ENCODE measurements around the gene TBCCD1. TPM values are rescaled to one million over a fixed set of nuclear protein-coding genes. Genes with fewer than 3 reads are reported as not detected.

TBCCD1 gene
- total RNA-seq, 2 donors from 2014 or later, result 13.6 to 16.2 TPM

DNA sequence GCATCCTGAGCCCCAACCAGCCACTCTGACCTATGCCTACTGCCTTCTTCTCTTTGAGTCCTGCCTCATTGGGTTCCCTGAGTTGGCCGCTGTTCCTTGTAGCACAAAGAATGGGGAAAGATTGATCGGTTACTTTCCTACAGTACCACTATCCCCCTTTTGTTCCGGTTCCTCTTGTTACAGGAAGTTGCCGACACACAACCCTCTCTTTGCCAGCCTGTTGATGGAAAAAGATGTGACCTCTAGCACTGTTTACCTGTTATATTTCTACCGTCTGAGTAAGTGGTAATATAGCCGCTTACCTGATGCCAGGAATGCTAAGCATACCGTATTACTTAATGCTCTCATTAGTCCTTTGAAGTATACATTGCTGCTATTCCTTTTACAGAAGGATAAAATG, 36.0 kb upstream of the TBCCD1 start:
- Mint-ChIP-seq H3K27ac (no peak overlapping the region), H3K4me1 (ENCODE audit: low read depth) (no peaks in the 10 kb centered on the region), H3K36me3 (ENCODE audit: insufficient read depth in 2 of 2) (no peaks in the 10 kb centered on the region), H3K27me3 (ENCODE audit: low read depth) (peaks cover 15% of the 10 kb centered on the region), H3K4me3 (no peak overlapping the region), H3K9me3 (no peaks in the 10 kb centered on the region)
- ATAC-seq (replicated peaks in 1 of 2) (no peak), DNase-seq (no peak)

GRCh38 chr3:186600896-186601295, 33.8 kb upstream of the TBCCD1 start:
- Mint-ChIP-seq H3K27ac (no peak overlapping the region), H3K4me3 (no peak overlapping the region), H3K4me1 (ENCODE audit: low read depth) (no peaks in the 10 kb centered on the region), H3K36me3 (ENCODE audit: insufficient read depth in 2 of 2) (no peaks in the 10 kb centered on the region), H3K27me3 (ENCODE audit: low read depth) (peaks cover 15% of the 10 kb centered on the region), H3K9me3 (no peaks in the 10 kb centered on the region)
- no peak for DNase-seq
- ATAC-seq (replicated peaks in 1 of 2), result no peak

GRCh38 chr3:186599785-186600166, 32.6 kb upstream of the TBCCD1 start:
- Mint-ChIP-seq H3K9me3 (no peaks in the 10 kb centered on the region), H3K36me3 (ENCODE audit: insufficient read depth in 2 of 2) (no peaks in the 10 kb centered on the region), H3K4me1 (ENCODE audit: low read depth) (no peaks in the 10 kb centered on the region), H3K27ac (no peak overlapping the region), H3K4me3 (no peak overlapping the region), H3K27me3 (ENCODE audit: low read depth) (peaks cover 7% of the 10 kb centered on the region)
- ATAC-seq (replicated peaks in 1 of 2) (no peak), DNase-seq (no peak)

- Mint-ChIP-seq H3K4me1 (ENCODE audit: low read depth) (no peaks in the 10 kb centered on the region), H3K4me3 (no peak overlapping the region), H3K27ac (no peak overlapping the region), H3K36me3 (ENCODE audit: insufficient read depth in 2 of 2) (no peaks in the 10 kb centered on the region), H3K27me3 (ENCODE audit: low read depth) (peaks cover 2% of the 10 kb centered on the region), H3K9me3 (no peaks in the 10 kb centered on the region)
- ATAC-seq (replicated peaks in 1 of 2) (no peak), DNase-seq (no peak)
These were observed 32.1 kb upstream of the TBCCD1 start for GRCh38 chr3:186599142-186599784.

DNA sequence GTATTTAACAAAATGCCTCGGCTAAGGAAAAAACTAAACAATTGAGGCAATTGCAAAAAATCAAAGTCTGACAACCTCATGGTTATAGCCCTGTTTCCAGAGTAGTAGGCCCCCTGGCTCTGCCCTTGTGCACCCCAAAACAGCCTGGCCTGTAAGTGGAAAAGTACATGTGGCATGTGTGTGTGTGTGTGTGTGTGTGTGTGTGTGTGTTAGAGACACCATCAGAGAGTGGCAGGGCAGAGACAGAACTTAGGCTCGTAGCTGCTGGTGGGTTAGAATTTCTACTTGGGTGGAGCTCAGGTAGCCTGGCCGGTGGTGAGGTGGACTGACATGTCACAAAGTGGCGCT, 31.6 kb upstream of the TBCCD1 start:
- Mint-ChIP-seq H3K27me3 (ENCODE audit: low read depth) (no peaks in the 10 kb centered on the region), H3K36me3 (ENCODE audit: insufficient read depth in 2 of 2) (no peaks in the 10 kb centered on the region), H3K4me1 (ENCODE audit: low read depth) (no peaks in the 10 kb centered on the region), H3K27ac (no peak overlapping the region), H3K9me3 (no peaks in the 10 kb centered on the region), H3K4me3 (no peak overlapping the region)
- DNase-seq (no peak), ATAC-seq (replicated peaks in 1 of 2) (no peak)

GRCh38 chr3:186598108-186598784, 31.1 kb upstream of the TBCCD1 start:
- Mint-ChIP-seq H3K9me3 (no peaks in the 10 kb centered on the region), H3K36me3 (ENCODE audit: insufficient read depth in 2 of 2) (no peaks in the 10 kb centered on the region), H3K27ac (no peak overlapping the region), H3K4me1 (ENCODE audit: low read depth) (no peaks in the 10 kb centered on the region), H3K27me3 (ENCODE audit: low read depth) (no peaks in the 10 kb centered on the region), H3K4me3 (no peak overlapping the region)
- ATAC-seq (replicated peaks in 1 of 2), result no peak
- no peak for DNase-seq

GRCh38 chr3:186596568-186597287, 29.6 kb upstream of the TBCCD1 start:
- no peak overlapping the region for H3K27ac Mint-ChIP-seq
- no peaks in the 10 kb centered on the region for H3K9me3 Mint-ChIP-seq
- H3K4me3 Mint-ChIP-seq, result peak overlapping the region; percentile 18 to 27
- ATAC-seq (replicated peaks in 1 of 2), result no peak
- H3K4me1 Mint-ChIP-seq (ENCODE audit: low read depth), result no peaks in the 10 kb centered on the region
- no peaks in the 10 kb centered on the region for H3K27me3 Mint-ChIP-seq (ENCODE audit: low read depth)
- no peaks in the 10 kb centered on the region for H3K36me3 Mint-ChIP-seq (ENCODE audit: insufficient read depth in 2 of 2)
- no peak for DNase-seq

DNA sequence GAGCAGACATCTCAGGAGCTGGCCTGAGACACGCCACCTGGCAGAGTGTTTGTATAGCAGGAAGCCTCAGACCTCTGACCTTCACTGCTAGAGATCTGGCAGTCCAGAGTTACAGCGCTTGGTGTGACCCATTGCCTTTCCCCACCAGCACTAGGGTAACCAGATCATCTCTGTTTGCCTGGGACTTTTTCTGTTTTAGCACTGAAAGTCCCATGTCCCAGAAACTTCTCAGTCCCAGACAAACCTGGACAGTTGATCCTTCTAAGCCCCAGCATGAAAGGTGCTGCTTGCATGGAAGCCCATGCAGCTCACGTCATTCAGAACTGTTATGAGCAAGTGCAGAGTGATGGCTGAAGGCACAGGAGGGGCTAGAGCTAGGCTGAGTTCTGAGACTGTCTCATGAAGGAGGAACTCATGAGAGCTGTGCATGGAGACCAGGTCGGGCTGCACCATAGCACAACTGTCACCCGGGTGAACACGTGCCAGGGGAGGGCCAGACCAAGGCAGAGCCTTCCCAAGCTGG, 27.5 kb upstream of the TBCCD1 start:
- H3K9me3 Mint-ChIP-seq, result no peaks in the 10 kb centered on the region
- H3K4me3 Mint-ChIP-seq, result no peak overlapping the region
- H3K27ac Mint-ChIP-seq, result no peak overlapping the region
- H3K4me1 Mint-ChIP-seq (ENCODE audit: low read depth), result peaks cover 10% of the 10 kb centered on the region
- H3K36me3 Mint-ChIP-seq (ENCODE audit: insufficient read depth in 2 of 2), result no peaks in the 10 kb centered on the region
- ATAC-seq (replicated peaks in 1 of 2) (no peak), DNase-seq (no peak)
- no peaks in the 10 kb centered on the region for H3K27me3 Mint-ChIP-seq (ENCODE audit: low read depth)

GRCh38 chr3:186593862-186594261, 26.7 kb upstream of the TBCCD1 start:
- peaks cover 15% of the 10 kb centered on the region for H3K4me1 Mint-ChIP-seq (ENCODE audit: low read depth)
- H3K4me3 Mint-ChIP-seq, result no peak overlapping the region
- H3K27me3 Mint-ChIP-seq (ENCODE audit: low read depth), result no peaks in the 10 kb centered on the region
- H3K27ac Mint-ChIP-seq, result no peak overlapping the region
- ATAC-seq (replicated peaks in 1 of 2), result no peak
- no peaks in the 10 kb centered on the region for H3K9me3 Mint-ChIP-seq
- no peaks in the 10 kb centered on the region for H3K36me3 Mint-ChIP-seq (ENCODE audit: insufficient read depth in 2 of 2)
- no peak for DNase-seq

DNA sequence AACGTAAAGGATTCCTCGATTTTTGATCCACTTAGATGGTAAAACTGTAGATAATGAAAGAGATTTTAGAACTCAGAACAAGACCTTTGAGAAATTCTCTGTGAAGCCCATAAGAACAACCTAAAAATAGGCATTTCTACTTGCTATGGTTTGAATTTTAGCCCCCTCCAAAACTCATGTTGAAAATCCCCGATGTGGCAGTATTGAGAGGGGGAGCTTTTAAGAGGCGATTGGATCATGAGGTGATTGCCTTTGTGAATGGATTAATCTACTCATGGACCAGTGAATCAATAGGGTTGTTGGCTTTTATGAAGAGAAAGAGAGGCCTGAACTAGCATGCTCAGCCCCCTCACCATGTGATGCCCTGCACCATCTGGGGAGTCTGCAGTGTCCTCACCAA, 25.5 kb upstream of the TBCCD1 start:
- DNase-seq (no peak), ATAC-seq (replicated peaks in 1 of 2) (no peak)
- H3K27ac Mint-ChIP-seq, result no peak overlapping the region
- no peaks in the 10 kb centered on the region for H3K27me3 Mint-ChIP-seq (ENCODE audit: low read depth)
- H3K9me3 Mint-ChIP-seq, result no peaks in the 10 kb centered on the region
- peaks cover 21% of the 10 kb centered on the region for H3K4me1 Mint-ChIP-seq (ENCODE audit: low read depth)
- no peaks in the 10 kb centered on the region for H3K36me3 Mint-ChIP-seq (ENCODE audit: insufficient read depth in 2 of 2)
- H3K4me3 Mint-ChIP-seq, result no peak overlapping the region

- no peak for DNase-seq
- Mint-ChIP-seq H3K27ac (no peak overlapping the region), H3K4me3 (no peak overlapping the region), H3K36me3 (ENCODE audit: insufficient read depth in 2 of 2) (peaks cover 0 to under 1% of the 10 kb centered on the region in 2 donors), H3K4me1 (ENCODE audit: low read depth) (peaks cover 21% of the 10 kb centered on the region), H3K9me3 (no peaks in the 10 kb centered on the region), H3K27me3 (ENCODE audit: low read depth) (no peaks in the 10 kb centered on the region)
- ATAC-seq (replicated peaks in 1 of 2), result no peak
These were observed 23.6 kb upstream of the TBCCD1 start for GRCh38 chr3:186590580-186591295.

DNA sequence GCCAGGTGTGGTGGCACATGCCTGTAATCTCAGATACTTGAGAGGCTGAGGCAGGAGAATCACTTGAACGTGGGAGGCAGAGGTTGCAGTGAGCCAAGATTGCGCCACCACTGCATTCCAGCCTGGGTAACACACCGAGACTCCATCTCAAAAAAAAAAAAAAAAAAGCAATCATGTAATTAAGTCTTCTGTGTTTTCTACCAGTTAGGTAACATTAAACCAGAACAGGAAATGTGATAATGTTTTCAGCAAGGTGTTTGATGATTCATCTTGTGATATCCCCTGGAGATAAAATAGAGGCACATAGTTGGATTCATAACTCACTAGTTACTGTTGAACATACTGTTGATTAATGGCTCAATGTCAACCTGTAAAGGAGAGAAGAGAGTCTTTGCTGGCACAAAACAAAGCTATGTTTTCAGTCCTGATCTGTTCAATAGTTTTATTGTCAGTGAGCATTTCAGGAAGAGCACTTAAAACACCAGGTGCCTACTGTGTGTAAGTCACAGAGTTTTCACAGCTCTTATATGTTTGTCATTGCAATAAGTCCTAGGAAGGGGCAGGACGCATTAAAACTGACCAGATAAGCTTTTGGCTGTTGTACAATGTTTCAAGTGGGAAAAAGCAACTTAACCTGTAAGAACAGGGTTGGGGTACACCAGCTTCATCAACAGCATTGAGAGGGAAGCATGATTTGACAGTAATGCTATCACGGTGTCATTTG, 22.9 kb upstream of the TBCCD1 start:
- no peak for DNase-seq
- Mint-ChIP-seq H3K36me3 (ENCODE audit: insufficient read depth in 2 of 2) (peaks cover under 1 to 3% of the 10 kb centered on the region in 2 donors), H3K27ac (no peak overlapping the region), H3K27me3 (ENCODE audit: low read depth) (no peaks in the 10 kb centered on the region), H3K4me1 (ENCODE audit: low read depth) (peaks cover 21% of the 10 kb centered on the region), H3K4me3 (peak overlapping the region in 1 of 2 donors; percentile 2), H3K9me3 (no peaks in the 10 kb centered on the region)
- peak; percentile 74 to 75 for ATAC-seq (replicated peaks in 1 of 2)
